OCI-LY1 (cell line): ENCODE data around the gene AKT2.

Experiments
- CTCF ChIP-seq: fragments of 200-600 bp; sonication (generic), shearing (Covaris generic); IDR thresholded peaks from 2 replicates; pipeline ENCODE4 v1.5.1; 2017; ENCODE audit warnings: mild to moderate bottlenecking, antibody characterized with exemption, low read length, moderate library complexity, mixed read lengths
- EZH2 ChIP-seq: fragments of 200-600 bp; sonication (generic), shearing (Covaris generic); IDR thresholded peaks from 2 replicates; pipeline ENCODE4 v1.8.0; 2017; ENCODE audit warnings: borderline replicate concordance, mixed run types, mild to moderate bottlenecking, antibody characterized with exemption, low read length, moderate library complexity, mixed read lengths

DNA sequence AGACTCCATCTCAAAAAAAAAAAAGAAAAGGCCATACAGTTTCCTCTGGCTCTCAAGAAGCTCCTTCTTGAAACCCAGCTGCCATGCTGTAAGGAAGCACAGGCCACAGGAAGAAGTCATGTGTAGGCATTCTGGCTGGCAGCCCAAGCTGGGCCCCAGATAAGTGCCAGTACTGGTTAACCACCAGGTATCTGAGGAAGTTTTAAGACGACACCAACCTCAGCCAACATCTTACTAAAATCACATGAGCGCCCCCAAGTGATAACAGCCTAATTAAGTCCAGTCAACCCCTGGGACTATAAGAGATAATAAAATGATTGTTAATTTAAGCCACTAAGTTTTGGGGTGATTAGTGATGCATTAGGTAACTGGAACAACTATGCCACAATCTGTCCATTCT, 27.4 kb upstream of the AKT2 start:
- TF ChIP-seq CTCF (peak; percentile 57), EZH2 (no peak)
